ENCODE results near the gene TAF5.

Gene TAF5

GRCh38 chr10:103367379-103367781 is 396 bp upstream of the TAF5 start:
- H3K27me3 ChIP-seq (ENCODE audit: control insufficient read depth in 3 of 3, insufficient read depth in 3 of 3, low read depth in 1 of 3, low read length in 3 of 3) = no peaks in the 10 kb centered on the region
- peaks cover 4% of the 10 kb centered on the region for H3K79me1 ChIP-seq (ENCODE audit: low read depth, low read length)
- peak overlapping the region; percentile 5 for H3K27ac ChIP-seq (replicated peaks; ENCODE audit: low read length)
- DNase-seq (ENCODE audit: low spot score) = no peak
- no CpG with 5 or more reads among the region's 10 CpGs for WGBS, 2 donors (ENCODE audit: extremely low coverage in 2 of 2, insufficient read length in 2 of 2, insufficient replicate concordance in 1 of 2)
- H2BK120ac ChIP-seq (ENCODE audit: low read depth, low read length) = no peak overlapping the region
- peak overlapping the region in 1 of 2 donors; percentile 80 for H3K4me3 ChIP-seq (ENCODE audit: low read length in 2 of 2)
- no peak overlapping the region for H3K4me2 ChIP-seq (ENCODE audit: insufficient read depth, low read length, poor library complexity, severe bottlenecking)
- no peak overlapping the region for H3K4ac ChIP-seq (ENCODE audit: low read length)
- H4K8ac ChIP-seq (ENCODE audit: low read depth, low read length) = no peak overlapping the region
- H3K14ac ChIP-seq (ENCODE audit: low read length) = no peak overlapping the region
- H3K9ac ChIP-seq (ENCODE audit: low read depth, low read length, poor library complexity) = no peak overlapping the region
- H2BK5ac ChIP-seq (ENCODE audit: low read length) = no peak overlapping the region
- no peak overlapping the region for H3K23ac ChIP-seq (ENCODE audit: low read depth, low read length, poor library complexity)
- H2BK15ac ChIP-seq (ENCODE audit: low read length) = no peak overlapping the region
- no peak overlapping the region for H3K18ac ChIP-seq (ENCODE audit: low read length)
- peak overlapping the region; percentile 92 for H2AFZ ChIP-seq (ENCODE audit: low read length)
- no peak overlapping the region for H2BK12ac ChIP-seq (ENCODE audit: low read length)
- H3K36me3 ChIP-seq (replicated peaks in 1 of 2; ENCODE audit: control insufficient read depth in 2 of 2, insufficient read depth in 2 of 2, low read length in 2 of 2) = peaks cover 0 to 7% of the 10 kb centered on the region in 2 donors
- no peak overlapping the region for H2AK5ac ChIP-seq (ENCODE audit: low read depth, low read length)
- H3K4me1 ChIP-seq (ENCODE audit: control insufficient read depth in 2 of 2, insufficient read depth in 1 of 2, low read depth in 1 of 2, low read length in 2 of 2) = no peaks in the 10 kb centered on the region
- no peaks in the 10 kb centered on the region for H3K9me3 ChIP-seq (replicated peaks in 1 of 2; ENCODE audit: control insufficient read depth in 2 of 2, insufficient read depth in 1 of 2, low read depth in 1 of 2, low read length in 2 of 2)
- H4K91ac ChIP-seq (ENCODE audit: low read depth, low read length, poor library complexity) = no peak overlapping the region

GRCh38 chr10:103373544-103373943 is 5.8 kb downstream of the TAF5 start:
- H3K18ac ChIP-seq (ENCODE audit: low read length) = no peak overlapping the region
- H3K23ac ChIP-seq (ENCODE audit: low read depth, low read length, poor library complexity) = no peak overlapping the region
- no peak overlapping the region for H3K4me2 ChIP-seq (ENCODE audit: insufficient read depth, low read length, poor library complexity, severe bottlenecking)
- no peak for DNase-seq (ENCODE audit: low spot score)
- H3K4ac ChIP-seq (ENCODE audit: low read length) = no peak overlapping the region
- H3K79me1 ChIP-seq (ENCODE audit: low read depth, low read length) = peaks cover 2% of the 10 kb centered on the region
- H2BK120ac ChIP-seq (ENCODE audit: low read depth, low read length) = no peak overlapping the region
- H3K27ac ChIP-seq (replicated peaks; ENCODE audit: low read length) = no peak overlapping the region
- no peaks in the 10 kb centered on the region for H3K4me1 ChIP-seq (ENCODE audit: control insufficient read depth in 2 of 2, insufficient read depth in 1 of 2, low read depth in 1 of 2, low read length in 2 of 2)
- no peak overlapping the region for H3K14ac ChIP-seq (ENCODE audit: low read length)
- no peak overlapping the region for H3K9ac ChIP-seq (ENCODE audit: low read depth, low read length, poor library complexity)
- H2BK15ac ChIP-seq (ENCODE audit: low read length) = no peak overlapping the region
- H3K9me3 ChIP-seq (replicated peaks in 1 of 2; ENCODE audit: control insufficient read depth in 2 of 2, insufficient read depth in 1 of 2, low read depth in 1 of 2, low read length in 2 of 2) = no peaks in the 10 kb centered on the region
- H2BK5ac ChIP-seq (ENCODE audit: low read length) = no peak overlapping the region
- H2AFZ ChIP-seq (ENCODE audit: low read length) = no peak overlapping the region
- H4K8ac ChIP-seq (ENCODE audit: low read depth, low read length) = no peak overlapping the region
- WGBS, 2 donors (ENCODE audit: extremely low coverage in 2 of 2, insufficient read length in 2 of 2, insufficient replicate concordance in 1 of 2) = no CpG with 5 or more reads among the region's 3 CpGs
- no peaks in the 10 kb centered on the region for H3K27me3 ChIP-seq (ENCODE audit: control insufficient read depth in 3 of 3, insufficient read depth in 3 of 3, low read depth in 1 of 3, low read length in 3 of 3)
- no peak overlapping the region for H2BK12ac ChIP-seq (ENCODE audit: low read length)
- H3K36me3 ChIP-seq (replicated peaks in 1 of 2; ENCODE audit: control insufficient read depth in 2 of 2, insufficient read depth in 2 of 2, low read length in 2 of 2) = peaks cover 7 to 59% of the 10 kb centered on the region in 2 donors
- no peak overlapping the region for H4K91ac ChIP-seq (ENCODE audit: low read depth, low read length, poor library complexity)
- H3K4me3 ChIP-seq (ENCODE audit: low read length in 2 of 2) = no peak overlapping the region
- H2AK5ac ChIP-seq (ENCODE audit: low read depth, low read length) = no peak overlapping the region

GRCh38 chr10:103374263-103374662 is 6.5 kb downstream of the TAF5 start:
- Histone ChIP-seq H2BK12ac (ENCODE audit: low read length) (no peak overlapping the region), H3K23ac (ENCODE audit: low read depth, low read length, poor library complexity) (no peak overlapping the region), H3K4me3 (ENCODE audit: low read length in 2 of 2) (no peak overlapping the region), H2AFZ (ENCODE audit: low read length) (no peak overlapping the region), H3K27ac (replicated peaks; ENCODE audit: low read length) (no peak overlapping the region), H3K4ac (ENCODE audit: low read length) (no peak overlapping the region), H2AK5ac (ENCODE audit: low read depth, low read length) (no peak overlapping the region), H3K14ac (ENCODE audit: low read length) (no peak overlapping the region), H2BK5ac (ENCODE audit: low read length) (no peak overlapping the region), H2BK15ac (ENCODE audit: low read length) (no peak overlapping the region), H4K91ac (ENCODE audit: low read depth, low read length, poor library complexity) (no peak overlapping the region), H3K18ac (ENCODE audit: low read length) (no peak overlapping the region), H3K9me3 (replicated peaks in 1 of 2; ENCODE audit: control insufficient read depth in 2 of 2, insufficient read depth in 1 of 2, low read depth in 1 of 2, low read length in 2 of 2) (no peaks in the 10 kb centered on the region), H3K36me3 (replicated peaks in 1 of 2; ENCODE audit: control insufficient read depth in 2 of 2, insufficient read depth in 2 of 2, low read length in 2 of 2) (peaks cover 7 to 64% of the 10 kb centered on the region in 2 donors), H2BK120ac (ENCODE audit: low read depth, low read length) (no peak overlapping the region), H3K4me1 (ENCODE audit: control insufficient read depth in 2 of 2, insufficient read depth in 1 of 2, low read depth in 1 of 2, low read length in 2 of 2) (no peaks in the 10 kb centered on the region), H3K9ac (ENCODE audit: low read depth, low read length, poor library complexity) (no peak overlapping the region), H3K79me1 (ENCODE audit: low read depth, low read length) (peaks cover 2% of the 10 kb centered on the region), H4K8ac (ENCODE audit: low read depth, low read length) (no peak overlapping the region), H3K27me3 (ENCODE audit: control insufficient read depth in 3 of 3, insufficient read depth in 3 of 3, low read depth in 1 of 3, low read length in 3 of 3) (no peaks in the 10 kb centered on the region), H3K4me2 (ENCODE audit: insufficient read depth, low read length, poor library complexity, severe bottlenecking) (no peak overlapping the region)
- DNase-seq (ENCODE audit: low spot score) = no peak
- WGBS, 2 donors (ENCODE audit: extremely low coverage in 2 of 2, insufficient read length in 2 of 2, insufficient replicate concordance in 1 of 2) = no CpG with 5 or more reads among the region's 5 CpGs

- no peak overlapping the region for H3K4ac ChIP-seq (ENCODE audit: low read length)
- no peak for DNase-seq (ENCODE audit: low spot score)
- no peak overlapping the region for H2AK5ac ChIP-seq (ENCODE audit: low read depth, low read length)
- no peak overlapping the region for H3K4me2 ChIP-seq (ENCODE audit: insufficient read depth, low read length, poor library complexity, severe bottlenecking)
- no peaks in the 10 kb centered on the region for H3K9me3 ChIP-seq (replicated peaks in 1 of 2; ENCODE audit: control insufficient read depth in 2 of 2, insufficient read depth in 1 of 2, low read depth in 1 of 2, low read length in 2 of 2)
- H2AFZ ChIP-seq (ENCODE audit: low read length) = no peak overlapping the region
- H3K18ac ChIP-seq (ENCODE audit: low read length) = no peak overlapping the region
- H3K4me3 ChIP-seq (ENCODE audit: low read length in 2 of 2) = no peak overlapping the region
- no peak overlapping the region for H3K23ac ChIP-seq (ENCODE audit: low read depth, low read length, poor library complexity)
- no peak overlapping the region for H2BK120ac ChIP-seq (ENCODE audit: low read depth, low read length)
- no peaks in the 10 kb centered on the region for H3K4me1 ChIP-seq (ENCODE audit: control insufficient read depth in 2 of 2, insufficient read depth in 1 of 2, low read depth in 1 of 2, low read length in 2 of 2)
- no peak overlapping the region for H3K9ac ChIP-seq (ENCODE audit: low read depth, low read length, poor library complexity)
- H2BK12ac ChIP-seq (ENCODE audit: low read length) = no peak overlapping the region
- no peak overlapping the region for H2BK5ac ChIP-seq (ENCODE audit: low read length)
- H3K27ac ChIP-seq (replicated peaks; ENCODE audit: low read length) = no peak overlapping the region
- no CpG with 5 or more reads among the region's 5 CpGs for WGBS, 2 donors (ENCODE audit: extremely low coverage in 2 of 2, insufficient read length in 2 of 2, insufficient replicate concordance in 1 of 2)
- H3K14ac ChIP-seq (ENCODE audit: low read length) = no peak overlapping the region
- no peak overlapping the region for H2BK15ac ChIP-seq (ENCODE audit: low read length)
- H3K27me3 ChIP-seq (ENCODE audit: control insufficient read depth in 3 of 3, insufficient read depth in 3 of 3, low read depth in 1 of 3, low read length in 3 of 3) = no peaks in the 10 kb centered on the region
- H3K36me3 ChIP-seq (replicated peaks in 1 of 2; ENCODE audit: control insufficient read depth in 2 of 2, insufficient read depth in 2 of 2, low read length in 2 of 2) = peaks cover 5 to 78% of the 10 kb centered on the region in 2 donors
- no peaks in the 10 kb centered on the region for H3K79me1 ChIP-seq (ENCODE audit: low read depth, low read length)
- H4K8ac ChIP-seq (ENCODE audit: low read depth, low read length) = no peak overlapping the region
- H4K91ac ChIP-seq (ENCODE audit: low read depth, low read length, poor library complexity) = no peak overlapping the region
These were observed 15.0 kb downstream of the TAF5 start for GRCh38 chr10:103382769-103383168.

Data from neuronal stem cell (in vitro differentiated cells).